ENCODE results near the gene NID1. TPM values are rescaled to one million over a fixed set of nuclear protein-coding genes. Genes with fewer than 3 reads are reported as not detected.

The NID1 gene
- total and polyA plus RNA-seq, 4 donors, result 15.4 to 151 (median 45.1) TPM

GRCh38 chr1:236002025-236002390, 62.9 kb downstream of the NID1 start:
- Histone ChIP-seq H3K36me3 (ENCODE audit: control insufficient read depth in 4 of 4, insufficient read depth in 4 of 4, low read length in 4 of 4) (peaks cover 0 to 19% (median 13%) of the 10 kb centered on the region in 4 donors), H3K9me3 (ENCODE audit: control insufficient read depth in 4 of 4, insufficient read depth in 3 of 4, low read length in 3 of 4) (no peaks in the 10 kb centered on the region), H3K9ac (ENCODE audit: insufficient read depth in 1 of 2, low read length in 2 of 2) (no peak overlapping the region), H3K27me3 (ENCODE audit: control insufficient read depth in 3 of 3, insufficient read depth in 3 of 3, low read length in 2 of 3) (no peaks in the 10 kb centered on the region), H3K27ac (ENCODE audit: low read depth in 1 of 2, low read length in 1 of 2) (peak overlapping the region in 1 of 2 donors; percentile 32), H3K4me3 (no peak overlapping the region), H3K4me1 (ENCODE audit: control insufficient read depth in 5 of 5, insufficient read depth in 5 of 5, low read length in 5 of 5) (peaks cover 0 to 5% (median 0%) of the 10 kb centered on the region in 5 donors)
- ATAC-seq (ENCODE audit: insufficient read depth, low FRiP score) (no peak), DNase-seq (no peak)
- WGBS, 2 donors, result 83 to 87% methylated on average over 7 of the region's 7 CpGs
- TF ChIP-seq, protein P1, sequence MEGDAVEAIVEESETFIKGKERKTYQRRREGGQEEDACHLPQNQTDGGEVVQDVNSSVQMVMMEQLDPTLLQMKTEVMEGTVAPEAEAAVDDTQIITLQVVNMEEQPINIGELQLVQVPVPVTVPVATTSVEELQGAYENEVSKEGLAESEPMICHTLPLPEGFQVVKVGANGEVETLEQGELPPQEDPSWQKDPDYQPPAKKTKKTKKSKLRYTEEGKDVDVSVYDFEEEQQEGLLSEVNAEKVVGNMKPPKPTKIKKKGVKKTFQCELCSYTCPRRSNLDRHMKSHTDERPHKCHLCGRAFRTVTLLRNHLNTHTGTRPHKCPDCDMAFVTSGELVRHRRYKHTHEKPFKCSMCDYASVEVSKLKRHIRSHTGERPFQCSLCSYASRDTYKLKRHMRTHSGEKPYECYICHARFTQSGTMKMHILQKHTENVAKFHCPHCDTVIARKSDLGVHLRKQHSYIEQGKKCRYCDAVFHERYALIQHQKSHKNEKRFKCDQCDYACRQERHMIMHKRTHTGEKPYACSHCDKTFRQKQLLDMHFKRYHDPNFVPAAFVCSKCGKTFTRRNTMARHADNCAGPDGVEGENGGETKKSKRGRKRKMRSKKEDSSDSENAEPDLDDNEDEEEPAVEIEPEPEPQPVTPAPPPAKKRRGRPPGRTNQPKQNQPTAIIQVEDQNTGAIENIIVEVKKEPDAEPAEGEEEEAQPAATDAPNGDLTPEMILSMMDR (IDR thresholded peaks at IDR 0.05; ENCODE audit: control extremely low read depth, extremely low read depth), result no peak

- Histone ChIP-seq H3K36me3 (ENCODE audit: control insufficient read depth in 4 of 4, insufficient read depth in 4 of 4, low read length in 4 of 4) (peaks cover 0 to 14% (median 7%) of the 10 kb centered on the region in 4 donors), H3K4me1 (ENCODE audit: control insufficient read depth in 5 of 5, insufficient read depth in 5 of 5, low read length in 5 of 5) (peaks cover 0 to 7% (median 0%) of the 10 kb centered on the region in 5 donors), H3K27me3 (ENCODE audit: control insufficient read depth in 3 of 3, insufficient read depth in 3 of 3, low read length in 2 of 3) (no peaks in the 10 kb centered on the region), H3K27ac (ENCODE audit: low read depth in 1 of 2, low read length in 1 of 2) (no peak overlapping the region), H3K9ac (ENCODE audit: insufficient read depth in 1 of 2, low read length in 2 of 2) (no peak overlapping the region), H3K4me3 (no peak overlapping the region), H3K9me3 (ENCODE audit: control insufficient read depth in 4 of 4, insufficient read depth in 3 of 4, low read length in 3 of 4) (no peaks in the 10 kb centered on the region)
- DNase-seq (no peak), ATAC-seq (ENCODE audit: insufficient read depth, low FRiP score) (no peak)
- TF ChIP-seq, protein P1 (IDR thresholded peaks at IDR 0.05; ENCODE audit: control extremely low read depth, extremely low read depth), result no peak
- 84 to 89% methylated on average over 6 of the region's 6 CpGs for WGBS, 2 donors
These were observed 64.1 kb downstream of the NID1 start for GRCh38 chr1:236000781-236001180.

GRCh38 chr1:235999259-235999925, 65.5 kb downstream of the NID1 start:
- peak in 2 of 3 donors; percentile 27 to 71 for DNase-seq
- Histone ChIP-seq H3K4me3 (no peak overlapping the region), H3K27me3 (ENCODE audit: control insufficient read depth in 3 of 3, insufficient read depth in 3 of 3, low read length in 2 of 3) (no peaks in the 10 kb centered on the region), H3K27ac (ENCODE audit: low read depth in 1 of 2, low read length in 1 of 2) (peak overlapping the region in 1 of 2 donors; percentile 62), H3K9ac (ENCODE audit: insufficient read depth in 1 of 2, low read length in 2 of 2) (no peak overlapping the region), H3K9me3 (ENCODE audit: control insufficient read depth in 4 of 4, insufficient read depth in 3 of 4, low read length in 3 of 4) (no peaks in the 10 kb centered on the region), H3K36me3 (ENCODE audit: control insufficient read depth in 4 of 4, insufficient read depth in 4 of 4, low read length in 4 of 4) (peaks cover 0 to 14% (median 8%) of the 10 kb centered on the region in 4 donors), H3K4me1 (ENCODE audit: control insufficient read depth in 5 of 5, insufficient read depth in 5 of 5, low read length in 5 of 5) (peaks cover 0 to 7% (median 0%) of the 10 kb centered on the region in 5 donors)
- peak; percentile 60 for ATAC-seq (ENCODE audit: insufficient read depth, low FRiP score)
- TF ChIP-seq, protein P1 (IDR thresholded peaks at IDR 0.05; ENCODE audit: control extremely low read depth, extremely low read depth), result no peak
- 36 to 57% methylated on average over 8 of the region's 8 CpGs for whole genome bisulfite sequencing, 2 donors

Measured in lung (tissue), 12 donors.